HEK293T (cell line): ENCODE results near the gene FGD2.

Experiments
- ARNT ChIP-seq: fragments of 450-650 bp; IDR thresholded peaks from 2 replicates; pipeline ENCODE4 v1.6.1; 2017; ENCODE audit warnings: mild to moderate bottlenecking
- BHLHE40 ChIP-seq: fragments of 450-650 bp; IDR thresholded peaks from 2 replicates; pipeline ENCODE4 v1.6.1; 2016; ENCODE audit warnings: mild to moderate bottlenecking, moderate library complexity, borderline replicate concordance
- CTBP1 ChIP-seq: fragments of 450-650 bp; IDR thresholded peaks from 2 replicates; pipeline ENCODE4 v1.6.1; 2016; ENCODE audit warnings: borderline replicate concordance
- ELF4 ChIP-seq: fragments of 450-650 bp; IDR thresholded peaks from 2 replicates; pipeline ENCODE4 v1.6.1; 2017; ENCODE audit warnings: antibody characterized with exemption
- FOXK2 ChIP-seq: fragments of 450-650 bp; IDR thresholded peaks from 2 replicates; pipeline ENCODE4 v1.6.1; 2016; ENCODE audit warnings: mild to moderate bottlenecking
- FOXM1 ChIP-seq: fragments of 450-650 bp; IDR thresholded peaks from 2 replicates; pipeline ENCODE4 v1.6.1; 2017; ENCODE audit warnings: mild to moderate bottlenecking, borderline replicate concordance
- HDGF ChIP-seq: fragments of 450-650 bp; IDR thresholded peaks from 2 replicates; pipeline ENCODE4 v1.6.1; 2017; ENCODE audit warnings: antibody characterized with exemption, borderline replicate concordance
- LEF1 ChIP-seq: fragments of 450-650 bp; IDR thresholded peaks from 2 replicates; pipeline ENCODE4 v1.6.1; 2017; ENCODE audit warnings: mild to moderate bottlenecking, borderline replicate concordance
- NFRKB ChIP-seq: fragments of 450-650 bp; IDR thresholded peaks from 2 replicates; pipeline ENCODE4 v1.6.1; 2016; ENCODE audit warnings: mild to moderate bottlenecking, moderate library complexity
- SUZ12 ChIP-seq: fragments of 450-650 bp; IDR thresholded peaks from 2 replicates; pipeline ENCODE4 v1.6.1; 2016; ENCODE audit warnings: mild to moderate bottlenecking
- TARDBP ChIP-seq: fragments of 450-650 bp; IDR thresholded peaks from 2 replicates; pipeline ENCODE4 v1.6.1; 2016
- TF ChIP-seq, protein P1 (sequence below): fragments of 450-650 bp; IDR thresholded peaks from 2 replicates; pipeline ENCODE4 v1.6.1; 2016

DNA sequence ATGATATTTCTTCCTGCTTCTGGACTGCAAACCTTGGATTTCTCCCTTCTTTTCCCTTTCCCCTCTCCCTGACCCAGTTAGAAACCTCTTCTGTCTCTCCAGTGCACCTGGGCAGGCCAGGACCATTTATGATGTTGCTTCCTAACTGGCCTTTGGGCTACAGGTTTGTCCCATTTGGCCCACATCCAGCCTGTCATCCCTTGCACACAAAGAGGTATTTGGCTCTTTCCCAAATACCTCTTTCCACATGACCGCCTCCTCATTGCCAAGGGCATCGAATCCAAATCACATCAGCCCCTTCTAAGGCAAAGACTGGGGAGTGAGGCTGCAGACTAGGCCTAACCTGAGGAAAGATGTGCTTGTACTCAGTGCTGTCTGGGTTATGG, 13.6 kb downstream of the FGD2 start:
- no peak for TF ChIP-seq FOXK2
- no peak for TF ChIP-seq TARDBP
- TF ChIP-seq BHLHE40: no peak
- no peak for TF ChIP-seq ELF4
- no peak for TF ChIP-seq SUZ12
- no peak for TF ChIP-seq CTBP1
- no peak for TF ChIP-seq FOXM1
- no peak for TF ChIP-seq LEF1
- no peak for TF ChIP-seq NFRKB
- no peak for TF ChIP-seq ARNT
- TF ChIP-seq, protein P1, sequence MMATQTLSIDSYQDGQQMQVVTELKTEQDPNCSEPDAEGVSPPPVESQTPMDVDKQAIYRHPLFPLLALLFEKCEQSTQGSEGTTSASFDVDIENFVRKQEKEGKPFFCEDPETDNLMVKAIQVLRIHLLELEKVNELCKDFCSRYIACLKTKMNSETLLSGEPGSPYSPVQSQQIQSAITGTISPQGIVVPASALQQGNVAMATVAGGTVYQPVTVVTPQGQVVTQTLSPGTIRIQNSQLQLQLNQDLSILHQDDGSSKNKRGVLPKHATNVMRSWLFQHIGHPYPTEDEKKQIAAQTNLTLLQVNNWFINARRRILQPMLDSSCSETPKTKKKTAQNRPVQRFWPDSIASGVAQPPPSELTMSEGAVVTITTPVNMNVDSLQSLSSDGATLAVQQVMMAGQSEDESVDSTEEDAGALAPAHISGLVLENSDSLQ: no peak
- no peak for TF ChIP-seq HDGF
